Measurements from ENCODE around the gene CACNA1S.

Gene CACNA1S

GRCh38 chr1:201119206-201120197 lies 7.3 kb upstream of the CACNA1S start:
- peaks cover 27 to 31% of the 10 kb centered on the region in 2 donors for H3K27me3 Mint-ChIP-seq

GRCh38 chr1:201116091-201116490 lies 3.9 kb upstream of the CACNA1S start:
- H3K4me3 Mint-ChIP-seq, result no peak overlapping the region
- H3K27ac Mint-ChIP-seq, result no peak overlapping the region
- H3K4me1 Mint-ChIP-seq (ENCODE audit: low read depth in 2 of 2), result peaks cover 7 to 18% of the 10 kb centered on the region in 2 donors
- H3K9me3 Mint-ChIP-seq, result no peaks in the 10 kb centered on the region
- peaks cover 9% of the 10 kb centered on the region for H3K36me3 Mint-ChIP-seq (ENCODE audit: insufficient read depth)
- DNase-seq (no peak), ATAC-seq (replicated peaks) (no peak)
- no peaks in the 10 kb centered on the region for H3K27me3 Mint-ChIP-seq

More at GRCh38 chr1:201119206-201120197, 7.3 kb upstream of the CACNA1S start:
- DNase-seq, result peak; percentile 47 to 54 (median 48)
- Mint-ChIP-seq H3K36me3 (ENCODE audit: insufficient read depth) (peaks cover 4% of the 10 kb centered on the region), H3K4me1 (ENCODE audit: low read depth in 2 of 2) (peaks cover 6 to 15% of the 10 kb centered on the region in 2 donors), H3K4me3 (no peak overlapping the region), H3K9me3 (no peaks in the 10 kb centered on the region), H3K27ac (peak overlapping the region in 1 of 2 donors; percentile 59)
- peak; percentile 46 for ATAC-seq (replicated peaks)

DNA sequence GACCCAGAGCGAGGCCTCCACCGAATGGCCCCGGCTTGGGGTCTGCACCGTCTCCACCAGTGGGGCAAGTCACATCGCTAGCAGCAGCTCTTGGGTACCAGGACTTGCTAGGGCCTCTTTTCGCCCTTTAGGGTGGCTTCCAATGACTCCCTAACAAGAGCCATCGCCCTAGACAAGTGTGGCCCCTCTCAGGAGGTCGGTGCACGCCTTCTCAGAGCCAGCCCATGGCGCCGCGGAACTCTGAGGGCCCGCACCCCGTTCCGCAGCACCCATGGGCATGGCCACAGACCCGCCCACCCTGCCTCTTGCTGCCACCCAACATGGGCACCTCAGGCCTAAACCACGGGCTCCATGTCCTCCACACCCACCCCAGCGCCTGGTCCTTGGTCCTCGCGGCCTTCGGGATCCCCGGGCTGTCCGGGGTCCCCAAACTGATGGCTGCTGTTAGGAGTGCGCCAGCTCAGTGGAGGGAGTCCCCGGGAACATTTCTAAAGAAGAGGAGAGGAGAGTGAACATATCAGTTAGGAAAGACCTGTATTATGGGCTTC lies 3.2 kb upstream of the CACNA1S start:
- no peak for ATAC-seq (replicated peaks)

DNA sequence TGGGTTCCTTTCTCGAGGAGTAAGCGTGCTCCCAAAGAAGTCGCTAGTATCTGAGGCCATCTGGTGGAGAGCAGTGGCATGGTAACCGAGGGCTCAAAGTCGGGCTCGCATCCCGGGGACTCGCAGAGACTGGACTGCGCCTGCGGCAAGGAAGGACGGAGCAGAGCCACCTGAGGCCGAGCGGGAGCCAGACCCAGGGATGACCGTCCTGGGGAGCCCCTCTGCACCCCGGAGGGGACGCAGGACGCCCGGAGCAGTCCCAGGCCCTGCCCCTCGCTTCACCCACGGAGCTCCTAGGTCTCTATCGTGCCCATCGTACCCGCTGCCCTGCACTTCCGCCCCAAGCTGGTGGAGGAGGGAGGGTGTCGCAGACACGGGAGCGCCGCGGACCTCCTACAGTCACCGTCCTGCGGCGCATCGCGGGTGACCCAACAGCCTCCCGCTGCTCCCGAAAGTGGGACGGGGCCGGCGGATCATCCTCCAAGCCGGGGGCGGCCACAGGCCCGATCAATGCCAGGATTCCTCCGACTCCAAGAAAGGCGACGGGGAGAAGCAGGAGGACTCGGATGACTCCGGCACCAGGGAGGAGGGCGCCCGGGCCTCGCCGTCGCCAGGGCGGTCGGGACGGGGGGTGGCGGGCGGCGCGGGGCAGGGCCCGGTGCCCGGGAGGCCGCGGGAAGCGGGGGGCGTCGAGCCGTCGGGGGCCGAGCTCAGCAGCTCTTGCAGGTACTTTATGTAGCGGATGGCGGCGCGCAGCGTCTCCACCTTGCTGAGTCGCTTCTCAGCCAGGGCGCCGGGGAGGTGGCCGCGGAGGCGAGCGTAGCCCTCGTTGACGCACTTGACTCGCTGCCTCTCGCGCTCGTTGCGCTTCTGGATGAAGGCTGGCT lies 2.3 kb upstream of the CACNA1S start:
- Mint-ChIP-seq H3K4me3 (peak overlapping the region; percentile 89 to 92), H3K27me3 (no peaks in the 10 kb centered on the region), H3K4me1 (ENCODE audit: low read depth in 2 of 2) (peaks cover 5 to 13% of the 10 kb centered on the region in 2 donors), H3K36me3 (ENCODE audit: insufficient read depth) (peaks cover 9% of the 10 kb centered on the region), H3K9me3 (no peaks in the 10 kb centered on the region), H3K27ac (peak overlapping the region; percentile 75 to 84)
- ATAC-seq (replicated peaks) (peak; percentile 85), DNase-seq (peak; percentile 53 to 69 (median 59))

More for the DNA sequence above, 3.2 kb upstream of the CACNA1S start:
- Mint-ChIP-seq H3K36me3 (ENCODE audit: insufficient read depth) (peaks cover 9% of the 10 kb centered on the region), H3K27me3 (no peaks in the 10 kb centered on the region), H3K27ac (no peak overlapping the region), H3K4me1 (ENCODE audit: low read depth in 2 of 2) (peaks cover 7 to 18% of the 10 kb centered on the region in 2 donors), H3K9me3 (no peaks in the 10 kb centered on the region), H3K4me3 (peak overlapping the region in 1 of 2 donors; percentile 92)
- DNase-seq, result no peak

DNA sequence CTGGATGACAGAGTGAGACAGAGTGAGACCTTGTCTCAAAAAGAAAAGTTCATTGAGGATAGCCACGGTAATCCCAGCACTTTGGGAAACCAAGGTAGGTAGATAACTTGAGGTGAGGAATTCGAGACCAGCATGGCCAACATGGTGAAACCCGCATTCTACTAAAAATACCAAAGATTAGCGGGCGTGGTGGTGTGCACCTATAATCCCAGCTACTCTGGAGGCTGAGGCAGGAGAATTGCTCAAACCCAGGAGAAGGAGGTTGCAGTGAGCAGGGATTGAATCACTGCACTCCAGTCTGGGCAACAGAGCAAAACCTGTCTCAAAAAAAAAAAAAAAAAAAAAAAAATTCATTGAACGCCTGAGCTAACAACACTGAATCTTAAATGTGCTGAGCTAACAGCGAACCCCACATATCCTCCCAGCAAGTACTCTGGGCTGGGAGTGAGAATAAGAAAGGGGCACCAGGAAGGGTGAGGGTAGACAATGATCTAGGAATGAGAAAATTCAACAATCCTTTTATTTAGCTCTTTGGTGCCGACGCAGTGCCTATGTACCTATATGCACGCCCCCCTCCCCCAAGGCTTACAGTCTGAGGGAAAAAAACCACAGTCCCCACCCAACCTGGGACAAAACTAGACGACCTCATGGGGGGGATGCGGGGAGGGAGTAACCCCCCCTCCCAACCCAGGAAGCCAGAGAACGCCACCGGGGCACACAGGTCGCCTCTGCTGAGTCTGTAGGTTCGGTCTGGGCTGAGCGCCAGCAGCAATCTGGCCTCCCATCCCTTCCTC lies 1.4 kb upstream of the CACNA1S start:
- Mint-ChIP-seq H3K27ac (peak overlapping the region; percentile 75 to 84), H3K4me1 (ENCODE audit: low read depth in 2 of 2) (peaks cover 5 to 10% of the 10 kb centered on the region in 2 donors), H3K36me3 (ENCODE audit: insufficient read depth) (peaks cover 9% of the 10 kb centered on the region), H3K9me3 (no peaks in the 10 kb centered on the region), H3K4me3 (peak overlapping the region; percentile 89 to 92), H3K27me3 (no peaks in the 10 kb centered on the region)
- no peak for DNase-seq
- ATAC-seq (replicated peaks), result no peak

- Mint-ChIP-seq H3K27ac (no peak overlapping the region), H3K27me3 (no peaks in the 10 kb centered on the region), H3K36me3 (ENCODE audit: insufficient read depth) (peaks cover 9% of the 10 kb centered on the region), H3K4me1 (ENCODE audit: low read depth in 2 of 2) (peaks cover 5 to 10% of the 10 kb centered on the region in 2 donors), H3K9me3 (no peaks in the 10 kb centered on the region), H3K4me3 (peak overlapping the region; percentile 89 to 92)
- no peak for DNase-seq
- ATAC-seq (replicated peaks), result no peak
Observed at GRCh38 chr1:201112926-201113325, 700 bp upstream of the CACNA1S start.

DNA sequence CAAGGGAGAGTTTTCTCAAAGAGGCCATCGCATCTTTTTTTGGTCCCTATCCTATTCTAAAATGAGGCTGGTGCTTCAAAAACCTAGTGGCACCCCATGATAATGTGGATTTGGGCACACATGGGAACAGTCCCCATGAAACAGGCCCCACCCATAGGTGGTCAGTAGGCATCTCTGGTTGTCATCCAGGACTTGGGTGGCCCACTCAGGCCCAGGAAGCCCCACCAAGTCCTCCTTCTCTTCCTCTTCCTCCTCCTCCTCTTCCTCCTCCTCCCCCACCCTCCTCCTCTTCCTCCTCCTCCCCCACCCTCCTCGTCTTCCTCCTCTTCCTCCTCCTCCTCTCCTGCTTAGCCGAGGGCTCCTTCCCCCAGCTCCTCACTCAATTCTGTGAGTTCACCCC lies 554 bp downstream of the CACNA1S start:
- ATAC-seq (replicated peaks) (no peak), DNase-seq (no peak)
- H3K27me3 Mint-ChIP-seq, result no peaks in the 10 kb centered on the region
- peaks cover 5 to 10% of the 10 kb centered on the region in 2 donors for H3K4me1 Mint-ChIP-seq (ENCODE audit: low read depth in 2 of 2)
- H3K4me3 Mint-ChIP-seq, result no peak overlapping the region
- H3K36me3 Mint-ChIP-seq (ENCODE audit: insufficient read depth), result peaks cover 9% of the 10 kb centered on the region
- H3K9me3 Mint-ChIP-seq, result no peaks in the 10 kb centered on the region
- H3K27ac Mint-ChIP-seq, result peak overlapping the region; percentile 13 to 19

DNA sequence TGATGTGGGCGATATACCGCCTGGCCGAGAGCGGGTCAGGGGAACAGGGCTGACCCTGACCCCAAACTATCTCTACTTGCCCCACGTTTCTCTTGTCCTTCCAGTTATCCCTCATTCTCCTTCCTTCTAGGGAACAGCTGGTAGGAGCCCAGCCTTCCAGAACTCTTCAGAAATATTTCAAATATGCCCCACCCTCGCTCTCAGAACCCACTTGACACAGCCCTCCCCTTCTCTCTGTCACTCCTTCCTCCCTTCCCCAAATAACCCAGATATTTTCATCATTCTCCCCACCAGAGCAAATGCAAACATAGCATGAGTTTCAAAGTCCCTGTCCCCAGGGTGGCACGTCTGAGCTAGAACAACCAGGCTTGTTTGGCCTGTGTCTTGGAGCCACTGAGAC lies 1.1 kb downstream of the CACNA1S start:
- H3K4me3 Mint-ChIP-seq, result no peak overlapping the region
- H3K36me3 Mint-ChIP-seq (ENCODE audit: insufficient read depth), result peaks cover 9% of the 10 kb centered on the region
- H3K9me3 Mint-ChIP-seq, result no peaks in the 10 kb centered on the region
- no peaks in the 10 kb centered on the region for H3K27me3 Mint-ChIP-seq
- peak overlapping the region in 1 of 2 donors; percentile 13 for H3K27ac Mint-ChIP-seq
- no peak for ATAC-seq (replicated peaks)
- DNase-seq, result no peak
- peaks cover 5 to 8% of the 10 kb centered on the region in 2 donors for H3K4me1 Mint-ChIP-seq (ENCODE audit: low read depth in 2 of 2)

- peaks cover 5 to 7% of the 10 kb centered on the region in 2 donors for H3K4me1 Mint-ChIP-seq (ENCODE audit: low read depth in 2 of 2)
- DNase-seq (no peak), ATAC-seq (replicated peaks) (no peak)
- H3K9me3 Mint-ChIP-seq, result no peaks in the 10 kb centered on the region
- H3K4me3 Mint-ChIP-seq, result no peak overlapping the region
- peaks cover 9% of the 10 kb centered on the region for H3K36me3 Mint-ChIP-seq (ENCODE audit: insufficient read depth)
- H3K27me3 Mint-ChIP-seq, result no peaks in the 10 kb centered on the region
- no peak overlapping the region for H3K27ac Mint-ChIP-seq
Observed at GRCh38 chr1:201110616-201111015, 1.6 kb downstream of the CACNA1S start.

DNA sequence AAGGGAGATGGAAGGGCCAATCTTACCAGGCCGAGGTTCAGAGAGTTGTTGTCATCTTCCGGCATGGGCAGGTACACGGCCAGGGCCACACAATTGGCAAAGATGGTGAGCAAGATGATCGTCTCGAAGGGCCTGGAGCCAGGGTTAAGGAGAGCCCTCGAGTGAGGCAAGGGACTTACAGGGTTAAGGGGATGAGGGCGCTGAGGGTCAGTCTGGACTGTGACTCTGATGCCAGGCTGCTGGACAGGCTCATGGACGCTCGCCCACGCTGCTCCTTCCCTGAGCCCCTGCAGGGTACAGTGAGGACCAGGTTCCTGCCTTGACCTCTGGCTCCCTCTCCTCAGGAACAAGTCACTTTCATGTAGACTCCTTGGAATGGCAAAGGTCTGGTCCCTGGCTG lies 2.1 kb downstream of the CACNA1S start:
- peaks cover 5 to 7% of the 10 kb centered on the region in 2 donors for H3K4me1 Mint-ChIP-seq (ENCODE audit: low read depth in 2 of 2)
- no peak for ATAC-seq (replicated peaks)
- no peaks in the 10 kb centered on the region for H3K27me3 Mint-ChIP-seq
- peaks cover 9% of the 10 kb centered on the region for H3K36me3 Mint-ChIP-seq (ENCODE audit: insufficient read depth)
- H3K27ac Mint-ChIP-seq, result no peak overlapping the region
- H3K4me3 Mint-ChIP-seq, result no peak overlapping the region
- H3K9me3 Mint-ChIP-seq, result no peaks in the 10 kb centered on the region
- no peak for DNase-seq

GRCh38 chr1:201109651-201110050 lies 2.6 kb downstream of the CACNA1S start:
- Mint-ChIP-seq H3K4me1 (ENCODE audit: low read depth in 2 of 2) (peaks cover 2 to 4% of the 10 kb centered on the region in 2 donors), H3K27me3 (no peaks in the 10 kb centered on the region), H3K9me3 (no peaks in the 10 kb centered on the region), H3K36me3 (ENCODE audit: insufficient read depth) (peaks cover 7% of the 10 kb centered on the region), H3K27ac (no peak overlapping the region), H3K4me3 (no peak overlapping the region)
- DNase-seq, result no peak
- ATAC-seq (replicated peaks), result no peak

DNA sequence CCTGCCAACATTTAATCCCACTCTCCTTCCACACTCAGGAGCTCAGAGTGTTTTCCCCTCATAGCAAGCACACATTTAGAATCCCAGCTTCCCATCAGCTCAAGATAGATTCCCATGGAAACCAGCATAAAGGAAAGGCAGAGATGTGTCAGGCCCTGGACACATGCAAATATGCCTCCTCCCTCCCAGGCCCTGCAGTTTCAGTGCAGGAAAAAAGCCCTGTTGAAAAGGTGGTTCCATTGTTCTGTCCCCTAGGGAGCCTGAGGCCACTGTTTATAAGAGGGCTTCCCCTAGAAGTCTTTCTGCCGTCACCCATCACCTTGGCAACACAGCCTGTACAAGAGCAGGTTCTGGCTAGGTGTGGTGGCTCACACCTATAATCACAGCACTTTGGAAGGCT lies 3.6 kb downstream of the CACNA1S start:
- Mint-ChIP-seq H3K9me3 (no peaks in the 10 kb centered on the region), H3K36me3 (ENCODE audit: insufficient read depth) (no peaks in the 10 kb centered on the region), H3K27ac (no peak overlapping the region), H3K27me3 (no peaks in the 10 kb centered on the region), H3K4me1 (ENCODE audit: low read depth in 2 of 2) (no peaks in the 10 kb centered on the region), H3K4me3 (no peak overlapping the region)
- ATAC-seq (replicated peaks), result no peak
- no peak for DNase-seq
